GM10847 (cell line): ENCODE data around the gene SLC35B2.

Experiments used
- POLR2A ChIP-seq: IDR thresholded peaks from 2 replicates; pipeline ENCODE4 v1.6.1; 2011; ENCODE audit not compliant: insufficient read length; ENCODE audit errors: extremely low read depth

The SLC35B2 gene

DNA sequence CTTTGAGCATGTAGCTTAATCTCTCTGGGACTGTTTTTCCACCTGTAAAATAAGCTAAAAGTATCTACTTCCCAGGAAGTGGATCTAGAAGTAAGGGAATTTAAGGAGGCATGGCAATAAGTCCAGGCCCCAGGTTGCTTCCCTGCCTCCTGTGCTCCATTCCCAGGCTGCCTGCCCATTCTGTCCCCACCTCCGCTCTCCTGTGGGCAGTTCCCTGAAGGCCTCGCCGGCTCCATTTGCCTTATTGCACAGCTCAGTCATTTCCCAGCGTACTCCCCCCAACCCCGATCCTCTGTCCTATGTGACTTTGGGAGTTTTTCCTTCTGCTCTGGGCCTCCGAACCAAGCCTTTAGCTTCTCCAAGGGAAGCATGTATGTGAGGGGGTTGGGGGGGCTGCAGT is 29.3 kb downstream of the SLC35B2 start:
- no peak for TF ChIP-seq POLR2A

DNA sequence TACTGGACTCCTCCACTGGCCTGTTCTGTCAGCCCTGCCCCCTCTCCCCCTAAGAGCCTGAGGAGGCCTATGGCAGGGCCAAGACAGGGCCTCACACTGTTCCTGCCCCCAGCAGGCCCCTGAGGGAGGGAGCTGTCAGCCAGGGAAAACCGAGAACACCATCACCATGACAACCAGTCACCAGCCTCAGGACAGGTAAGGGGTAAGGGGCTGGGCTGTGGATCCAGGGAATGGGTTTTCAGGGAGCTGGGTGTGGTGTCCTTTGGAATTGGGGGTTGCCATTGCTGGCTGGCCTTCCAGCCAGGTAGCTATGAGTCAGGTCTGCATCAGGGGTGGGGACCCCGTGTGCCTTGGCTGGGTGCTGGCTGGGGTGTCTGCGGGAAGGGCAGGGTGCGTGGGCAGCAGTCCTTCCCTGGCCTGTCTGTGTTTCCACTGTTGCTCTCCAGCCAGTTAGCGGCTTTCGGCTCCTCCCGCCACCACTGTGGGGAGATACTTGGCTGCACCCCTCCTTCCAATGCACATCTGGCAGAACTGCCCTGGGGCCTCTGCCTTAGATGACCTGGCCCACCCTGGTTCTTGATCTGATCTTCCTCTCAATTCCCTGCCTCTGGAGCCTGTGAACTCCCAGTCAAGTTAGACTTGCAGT is 30.1 kb downstream of the SLC35B2 start:
- TF ChIP-seq POLR2A, result no peak

DNA sequence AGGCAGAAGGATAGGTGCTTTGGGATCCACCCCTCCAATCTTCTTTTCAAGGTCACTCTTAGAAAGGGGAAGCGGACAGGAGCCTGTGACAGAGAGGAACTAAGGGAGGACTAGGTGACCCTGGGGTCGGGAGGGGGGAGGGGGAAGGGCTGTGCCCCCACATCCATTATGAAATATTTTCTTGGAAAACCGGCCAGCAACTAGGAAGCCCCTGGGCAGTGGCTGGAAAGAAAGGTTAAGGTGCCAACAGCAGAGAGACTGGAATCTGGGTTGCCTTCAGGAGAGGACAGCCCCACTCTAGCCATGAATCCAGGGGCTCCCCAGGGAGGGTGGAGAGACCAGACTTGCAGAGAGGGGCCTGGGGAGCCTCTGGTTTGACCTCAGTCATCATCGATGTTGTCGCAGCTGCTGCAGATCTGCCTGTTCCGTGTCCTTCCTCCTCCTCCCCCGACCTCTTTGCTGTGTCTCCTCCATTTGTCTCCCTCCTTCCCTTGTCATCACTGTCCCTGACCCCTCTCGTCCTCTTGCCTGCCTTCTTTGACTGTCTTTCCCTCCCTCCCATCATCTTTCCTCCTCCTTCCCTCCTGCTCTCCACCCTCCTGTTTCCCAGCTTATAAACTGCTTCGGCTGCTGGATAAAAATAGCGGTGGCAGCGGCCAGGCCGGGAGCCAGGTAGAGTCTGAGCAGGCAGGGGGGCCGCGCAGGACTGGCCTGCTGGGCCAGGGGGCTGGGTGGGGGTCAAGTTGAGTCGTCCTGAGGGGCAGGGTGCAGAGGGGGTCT is 30.8 kb downstream of the SLC35B2 start:
- no peak for TF ChIP-seq POLR2A

DNA sequence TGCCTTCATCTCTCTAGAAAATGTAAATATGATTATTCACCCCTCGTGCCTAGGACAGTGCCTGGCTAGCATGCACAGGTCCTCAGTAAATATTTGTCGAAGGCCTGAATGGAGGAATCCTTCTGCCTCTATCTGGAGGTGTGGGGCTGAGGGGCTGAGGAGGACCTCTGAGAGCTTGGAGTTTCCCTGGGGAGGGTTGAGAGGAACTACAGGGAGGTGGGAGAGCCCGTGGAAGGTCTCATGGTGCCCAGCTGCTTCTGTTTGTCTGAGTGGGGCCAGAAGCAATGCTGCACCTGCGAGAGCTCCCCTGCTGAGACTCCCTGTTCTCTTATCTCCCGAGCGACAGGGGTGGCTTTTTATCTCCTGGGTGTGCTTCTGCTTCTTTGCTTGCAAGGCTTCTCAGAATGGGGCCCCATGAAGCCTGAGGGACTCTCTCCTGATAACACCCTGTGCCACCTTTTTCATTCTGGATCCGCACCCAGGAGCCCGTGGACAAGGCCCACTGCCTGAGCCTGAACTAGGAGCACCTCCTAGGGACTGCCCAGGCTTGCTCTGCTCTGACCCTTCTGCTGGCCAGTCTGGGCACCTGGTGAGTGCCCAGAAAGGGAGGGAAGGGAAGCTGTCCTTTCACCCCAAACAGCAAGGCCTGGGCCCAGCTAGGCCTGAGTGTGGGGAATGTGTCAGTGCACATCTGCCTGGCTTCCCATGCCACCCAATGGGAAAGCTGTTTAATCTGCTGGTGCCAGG is 31.6 kb downstream of the SLC35B2 start:
- TF ChIP-seq POLR2A, result no peak

DNA sequence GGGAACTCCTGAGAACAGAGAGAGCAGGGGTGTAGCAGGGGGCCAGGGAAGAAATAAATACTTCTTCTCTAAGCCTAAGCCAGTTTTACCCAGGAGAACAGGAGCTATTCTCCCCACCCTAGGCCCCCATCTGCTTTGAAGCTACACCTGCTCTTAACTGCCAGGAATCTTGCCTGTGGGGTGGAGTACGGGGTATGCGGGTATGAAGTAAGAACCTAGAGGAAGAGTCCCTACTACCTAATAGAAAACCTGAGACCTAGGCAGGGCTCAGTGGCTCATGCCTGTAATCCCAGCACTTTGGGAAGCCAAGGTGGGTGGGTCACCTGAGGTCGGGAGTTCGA is 32.4 kb downstream of the SLC35B2 start:
- TF ChIP-seq POLR2A, result no peak

DNA sequence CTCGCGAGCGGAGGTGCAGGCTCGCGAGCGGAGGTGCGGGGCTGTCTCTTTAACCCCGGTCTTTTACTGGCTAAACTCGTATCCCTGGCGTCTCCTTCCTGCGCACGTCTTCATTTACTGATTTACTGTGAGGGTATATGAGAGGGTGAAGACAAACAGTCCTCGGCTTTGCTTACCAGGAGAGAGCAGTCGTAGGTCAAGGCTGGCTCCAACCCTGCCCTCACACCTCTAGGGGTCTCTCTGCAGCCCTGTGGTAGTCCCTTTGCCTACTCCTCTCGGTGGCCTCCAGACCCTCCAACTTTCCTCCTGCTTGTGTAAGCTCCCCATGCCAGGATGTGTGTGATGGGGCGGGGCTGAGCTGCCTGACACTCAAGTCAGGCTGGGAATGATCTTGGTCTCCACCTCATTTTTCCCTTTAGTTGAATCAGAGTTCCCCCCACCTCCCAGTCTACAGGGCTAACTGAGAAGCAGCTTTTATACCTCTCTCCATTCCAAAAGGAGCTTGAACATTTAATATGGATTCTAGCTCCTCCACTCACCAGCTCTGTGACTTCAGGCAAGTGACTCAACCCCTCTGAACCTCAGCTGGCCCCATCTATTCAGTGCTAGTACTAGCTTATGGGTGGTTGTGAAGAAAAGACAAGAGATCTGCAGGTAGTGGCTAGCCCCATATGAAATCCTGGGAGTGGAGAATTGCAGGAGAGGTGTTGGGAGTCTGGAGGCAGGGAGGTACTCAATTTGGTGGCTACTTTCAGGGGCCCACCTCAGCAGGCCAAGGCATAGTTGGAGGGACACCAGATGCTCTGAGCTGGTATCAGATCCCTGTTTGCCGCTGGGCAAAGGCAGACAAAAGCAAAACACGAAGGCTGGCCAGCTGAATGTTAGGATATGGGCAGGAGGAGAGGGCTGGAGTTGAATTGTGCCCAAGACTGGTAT is 33.0 kb downstream of the SLC35B2 start:
- TF ChIP-seq POLR2A, result no peak

DNA sequence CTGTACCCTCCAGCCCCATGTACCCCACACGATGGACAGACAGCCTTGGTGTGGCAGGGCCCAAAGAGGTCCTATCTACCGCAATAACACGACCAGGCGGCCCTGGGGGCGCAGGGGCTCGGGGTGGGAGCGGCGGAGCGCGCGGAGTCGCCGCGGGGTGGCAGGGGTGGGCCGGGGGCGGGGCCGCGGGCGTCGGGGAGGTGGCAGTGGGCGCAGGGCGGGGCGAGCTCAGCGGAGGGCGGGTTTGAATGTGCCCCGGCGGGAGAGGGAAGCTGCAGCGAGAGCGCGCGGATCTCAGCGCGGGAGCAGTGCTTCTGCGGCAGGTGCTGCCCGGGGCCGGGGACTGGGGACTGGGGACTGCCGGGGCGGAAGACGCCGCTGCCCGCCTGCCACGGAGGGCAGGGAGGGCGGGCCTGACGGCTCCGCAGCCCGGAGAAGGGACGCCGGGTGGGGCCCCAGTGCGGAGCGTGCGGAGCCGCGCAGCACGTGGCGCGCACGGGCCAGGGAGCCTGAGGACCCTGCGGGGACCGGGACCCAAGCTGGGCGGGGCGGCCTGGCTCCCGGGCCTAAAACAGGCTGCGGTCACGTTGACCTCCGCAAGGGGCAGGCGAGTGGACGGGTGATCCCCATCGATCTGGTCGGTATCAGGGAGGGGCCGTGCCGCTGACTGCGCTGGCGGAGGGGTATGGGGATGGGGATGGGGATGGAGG is 33.9 kb downstream of the SLC35B2 start, which contains the start of gene SLC29A1:
SLC29A1 (plus strand) TSS at position 277 of the 710 bp plus-strand sequence. CDS start 3,719 bp downstream, outside the sequence.
- TF ChIP-seq POLR2A, result peak; percentile 72

DNA sequence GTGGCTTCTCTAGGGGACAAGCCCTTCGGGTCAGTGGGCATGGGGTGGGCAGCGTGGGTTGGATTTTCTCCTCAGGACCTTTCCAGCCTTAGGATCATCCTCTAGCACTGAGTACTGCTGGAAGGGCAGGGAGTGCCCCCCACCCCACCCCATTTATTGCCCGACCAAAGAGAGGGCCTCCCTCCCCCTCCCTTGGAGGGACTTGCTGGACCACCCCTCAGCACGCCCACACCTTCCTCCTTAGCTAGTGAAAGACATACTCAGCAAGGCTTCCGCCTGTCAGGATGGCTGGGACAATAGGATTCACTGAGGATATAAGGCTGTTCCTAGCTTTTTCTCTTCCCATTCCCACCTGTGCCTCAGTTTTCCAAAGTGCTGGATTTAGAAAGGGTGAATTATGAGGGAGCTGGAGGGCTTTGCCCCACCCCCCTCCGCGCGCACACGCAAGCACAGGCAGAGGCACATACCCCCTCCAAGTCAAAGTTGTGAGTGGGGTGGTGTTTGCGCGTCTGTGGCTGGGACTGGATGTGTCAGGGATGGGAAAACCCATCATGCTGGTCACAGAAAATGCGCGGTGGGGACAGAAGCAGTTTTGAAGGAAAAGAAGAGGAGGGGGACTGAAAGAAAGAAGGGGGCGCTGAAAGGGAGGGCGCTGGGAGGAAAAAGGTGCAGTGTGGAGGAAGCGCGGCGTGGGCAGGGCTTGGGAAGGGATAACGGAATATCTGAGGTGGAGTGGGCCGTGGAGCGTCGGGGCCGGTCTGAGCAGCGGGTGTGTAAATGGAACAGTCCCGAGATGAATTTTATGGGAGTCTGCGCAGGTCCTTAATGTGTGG is 34.6 kb downstream of the SLC35B2 start:
- no peak for TF ChIP-seq POLR2A

DNA sequence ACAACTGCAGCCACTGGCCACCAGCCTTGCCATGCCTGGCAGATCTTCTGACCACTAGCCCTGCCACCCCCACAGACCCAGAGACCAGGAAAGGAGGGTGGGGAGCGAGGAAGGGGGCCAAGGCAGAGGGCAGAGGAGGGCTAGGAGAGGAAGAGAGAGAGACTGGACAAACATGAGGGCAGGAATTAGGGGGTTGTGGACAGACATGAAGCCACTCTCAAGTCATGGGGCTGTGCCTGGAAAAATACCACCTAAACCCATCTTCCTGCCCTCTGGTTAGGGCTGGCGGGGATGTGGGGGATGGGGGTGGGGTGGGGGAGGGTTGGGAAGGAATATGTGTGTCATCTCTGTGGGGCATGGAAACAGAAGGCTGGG is 35.4 kb downstream of the SLC35B2 start:
- no peak for TF ChIP-seq POLR2A

DNA sequence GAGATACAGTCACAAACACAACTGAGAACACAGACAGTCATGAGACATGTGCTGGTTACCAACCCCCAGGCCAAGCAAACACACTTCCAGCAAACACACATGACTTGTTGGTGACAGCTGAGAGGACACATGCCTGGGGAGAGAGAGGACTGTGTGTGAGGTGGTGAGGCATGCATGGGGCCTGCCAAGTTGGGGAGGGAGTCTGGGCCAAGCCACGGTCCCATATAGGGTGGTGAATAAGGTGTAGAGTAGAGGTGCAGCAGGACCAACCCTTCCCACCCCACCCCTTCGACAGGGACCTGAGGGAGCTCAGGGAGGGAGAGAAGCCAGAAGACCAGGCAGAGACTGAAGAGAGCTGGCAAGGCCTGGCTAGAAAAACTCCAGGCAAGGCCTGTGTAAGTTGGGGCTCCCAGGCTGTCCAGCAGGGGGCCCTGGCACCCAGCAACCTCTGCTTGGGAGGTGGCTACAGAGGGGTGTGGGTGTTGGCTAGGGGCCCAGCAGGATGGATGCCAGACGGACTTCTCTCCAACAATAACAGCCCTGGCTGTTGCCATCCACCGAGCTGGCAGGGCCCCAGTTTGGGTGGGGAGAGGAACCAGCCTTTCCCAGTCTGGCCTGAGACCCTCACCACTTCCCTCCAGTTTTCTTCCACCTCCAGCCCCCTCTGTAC is 35.9 kb downstream of the SLC35B2 start:
- TF ChIP-seq POLR2A, result no peak

DNA sequence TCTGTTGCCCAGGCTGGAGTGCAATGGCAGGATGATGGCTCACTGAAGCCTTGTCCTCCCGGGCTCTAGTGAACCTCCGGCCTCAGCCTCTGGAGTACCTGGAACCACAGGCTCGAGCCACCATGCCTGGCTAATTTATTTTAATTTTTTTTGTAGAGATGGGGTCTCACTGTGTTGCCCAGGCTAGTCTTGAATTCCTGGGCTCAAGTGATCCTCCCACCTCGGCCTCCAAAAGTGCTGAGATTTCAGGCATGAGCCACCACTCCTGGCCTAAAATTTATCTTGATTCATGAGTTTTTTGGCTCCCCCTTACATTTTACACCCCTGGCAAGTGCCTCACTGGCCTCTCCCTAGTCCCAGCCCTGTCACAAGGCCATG is 36.4 kb downstream of the SLC35B2 start:
- no peak for TF ChIP-seq POLR2A

DNA sequence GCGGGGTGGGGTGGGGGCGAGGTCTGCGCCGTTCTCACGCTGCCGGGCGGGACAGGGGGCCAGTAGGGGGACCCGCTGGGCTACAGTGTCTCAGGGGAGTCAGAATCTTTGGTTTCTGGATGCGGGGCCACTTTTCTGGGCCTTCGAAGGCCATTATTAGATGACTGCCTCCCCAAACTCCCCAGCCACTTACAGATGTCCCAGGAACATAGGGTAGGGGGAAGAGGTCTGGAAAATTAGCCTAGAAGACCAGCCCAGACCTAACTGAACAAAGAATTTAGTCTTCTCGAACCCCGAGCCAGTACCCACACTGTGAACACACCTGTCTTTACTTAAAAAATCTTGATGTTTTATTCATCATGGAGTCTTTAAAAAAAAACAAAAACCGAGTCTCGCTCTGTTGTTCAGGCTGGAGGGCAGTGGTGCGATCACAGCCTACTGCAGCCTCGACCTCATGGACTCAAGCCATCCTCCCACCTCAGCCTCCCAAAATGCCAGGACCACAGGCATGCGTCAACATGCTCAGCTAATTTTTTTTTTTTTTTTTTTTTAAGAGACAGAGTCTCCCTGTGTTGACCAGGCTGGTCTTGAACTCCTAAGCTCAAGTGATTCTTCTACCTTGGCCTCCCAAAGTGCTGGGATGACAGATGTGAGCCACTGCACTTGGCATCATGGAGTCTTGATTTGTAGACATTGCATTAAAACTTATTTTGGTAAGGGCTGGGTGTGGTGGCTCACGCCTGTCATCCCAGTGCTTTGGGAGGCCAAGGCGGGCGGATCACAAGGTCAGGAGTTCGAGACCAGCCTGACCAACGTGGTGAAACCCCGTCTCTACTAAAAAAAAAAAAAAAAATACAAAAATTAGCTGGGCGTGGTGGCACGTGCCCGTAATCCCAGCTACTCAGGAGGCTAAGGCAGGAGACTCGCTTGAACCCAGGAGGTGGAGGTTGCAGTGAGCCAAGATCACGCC is 37.2 kb downstream of the SLC35B2 start:
- TF ChIP-seq POLR2A, result no peak
